IPS-18c (cell line): ENCODE measurements around the gene CLUH.
"Not testable (repeated sequence)": the region's sequence is repeated elsewhere in the genome, so short reads cannot be mapped to it uniquely, and the experiment has no call there.

Experiments used
- H3K4me3 ChIP-seq: 2 replicates; pipeline ENCODE4 v1.7.0; 2013; ENCODE audit warnings: low read depth, mild to moderate bottlenecking, low read length, moderate library complexity; ENCODE audit not compliant: insufficient read depth
- H3K9me3 ChIP-seq: one replicate; pipeline ENCODE4 v1.6.1; 2013; ENCODE audit warnings: mild to moderate bottlenecking, low read length, moderate library complexity; ENCODE audit not compliant: control insufficient read depth, insufficient read depth

Gene CLUH

DNA sequence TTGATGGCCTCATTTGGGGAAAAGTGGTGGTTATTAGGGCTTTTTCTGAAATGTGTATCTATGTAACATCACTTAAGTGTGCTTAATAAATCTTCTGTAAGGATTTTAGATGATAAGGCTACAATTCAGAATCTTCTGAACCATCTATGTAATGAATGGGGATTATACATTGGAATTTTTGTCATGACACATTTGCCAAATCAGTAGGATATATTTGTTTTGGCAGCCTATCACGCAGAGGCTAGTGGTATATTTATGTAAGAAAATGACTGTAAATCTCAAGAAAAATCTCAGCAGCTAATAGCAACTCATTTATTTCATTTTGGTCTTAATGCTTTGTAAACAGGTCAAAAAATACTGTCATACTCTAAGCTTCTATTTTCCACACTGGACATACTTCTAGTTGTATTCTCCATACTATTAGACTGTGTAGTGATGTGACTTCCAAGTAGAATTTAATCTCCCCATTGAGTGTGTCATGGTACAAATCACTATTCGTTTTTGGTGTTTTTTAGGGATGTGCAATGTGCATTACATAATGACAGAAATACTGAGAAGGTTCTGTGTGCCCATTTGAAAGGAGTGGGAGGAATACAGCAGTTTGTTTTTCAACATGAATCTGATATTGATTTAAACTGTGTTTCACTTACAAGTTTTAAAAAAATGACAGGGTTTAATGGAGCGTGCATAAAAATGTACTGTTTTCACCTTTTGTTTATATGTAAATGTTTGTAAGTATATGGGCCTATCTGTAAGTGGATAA, 29.2 kb downstream of the CLUH start:
- Histone ChIP-seq H3K9me3 (no peaks in the 10 kb centered on the region), H3K4me3 (no peak overlapping the region)

DNA sequence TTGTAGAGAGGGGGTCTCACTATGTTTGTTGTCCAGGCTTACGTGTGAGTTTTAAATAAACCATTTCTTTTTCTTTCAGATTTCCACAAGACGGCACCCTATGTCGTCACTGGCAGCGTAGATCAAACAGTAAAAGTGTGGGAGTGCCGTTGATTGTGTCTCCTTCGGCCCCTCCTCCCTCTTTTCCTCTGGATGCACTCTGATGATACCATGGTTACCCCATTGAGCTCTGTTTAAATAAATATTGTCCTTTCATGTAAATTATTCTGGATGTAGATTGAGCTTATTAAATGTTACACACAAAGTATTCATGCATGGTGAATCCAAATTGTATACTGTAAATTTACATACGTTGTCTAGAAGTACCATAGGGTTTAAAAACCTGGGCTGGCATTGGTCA, 29.9 kb downstream of the CLUH start:
- H3K4me3 ChIP-seq: no peak overlapping the region
- H3K9me3 ChIP-seq: no peaks in the 10 kb centered on the region

DNA sequence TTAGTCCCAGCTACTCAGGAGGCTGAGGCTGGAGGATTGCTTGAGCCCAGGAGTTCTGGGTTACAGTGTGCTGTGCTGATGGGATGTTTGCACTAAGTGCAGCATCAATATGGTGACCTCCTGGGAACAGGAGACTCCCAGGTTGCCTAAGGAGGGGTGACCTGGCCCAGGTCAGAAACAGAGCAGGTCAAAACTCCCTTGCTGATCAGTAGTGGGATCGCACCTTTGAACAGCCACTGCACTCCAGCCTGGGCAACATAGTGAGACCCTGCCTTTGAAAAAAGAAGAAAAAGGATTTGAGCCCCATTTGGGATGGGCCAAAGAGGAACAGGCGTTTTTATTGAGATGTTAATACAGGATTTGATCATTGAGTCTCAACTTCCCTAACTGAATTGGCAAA, 30.6 kb downstream of the CLUH start:
- Histone ChIP-seq H3K4me3 (no peak overlapping the region), H3K9me3 (no peaks in the 10 kb centered on the region)

DNA sequence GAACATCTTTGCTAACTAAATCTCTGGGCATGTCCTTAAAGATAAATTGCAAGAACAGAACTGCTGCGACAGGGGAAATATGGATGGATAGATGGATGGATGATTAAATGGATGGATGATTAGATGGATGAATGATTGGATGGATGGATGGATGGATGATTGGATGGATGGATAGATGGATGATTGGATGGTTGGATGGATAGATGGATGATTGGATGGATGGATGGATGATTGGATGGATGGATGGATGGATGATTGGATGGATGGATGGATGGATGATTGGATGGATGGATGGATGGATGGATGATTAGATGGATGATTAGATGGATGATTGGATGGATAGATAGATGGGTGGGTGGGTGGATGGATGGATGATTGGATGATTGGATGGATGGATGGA, 32.3 kb downstream of the CLUH start:
- H3K9me3 ChIP-seq, H3K4me3 ChIP-seq: not testable (repeated sequence)

DNA sequence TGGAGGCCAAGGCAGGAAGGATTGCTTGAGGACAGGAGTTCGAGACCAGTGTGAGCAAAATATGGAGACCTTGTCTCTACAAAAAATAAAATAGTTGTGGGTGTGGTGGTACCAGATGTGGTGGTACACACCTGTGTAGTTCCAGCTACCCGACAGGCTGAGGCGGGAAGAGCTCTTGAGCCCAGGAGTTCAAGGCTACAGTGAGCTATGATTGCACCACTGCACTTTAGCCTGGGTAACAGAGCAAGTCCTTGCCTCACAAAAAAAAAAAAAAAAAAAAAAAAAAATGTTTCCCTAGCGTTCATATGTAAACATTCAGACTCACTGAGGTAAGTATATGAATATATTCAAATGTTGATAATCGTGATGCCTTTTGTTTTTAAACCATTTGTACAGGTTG, 39.5 kb downstream of the CLUH start:
- H3K9me3 ChIP-seq: no peaks in the 10 kb centered on the region
- H3K4me3 ChIP-seq: no peak overlapping the region

DNA sequence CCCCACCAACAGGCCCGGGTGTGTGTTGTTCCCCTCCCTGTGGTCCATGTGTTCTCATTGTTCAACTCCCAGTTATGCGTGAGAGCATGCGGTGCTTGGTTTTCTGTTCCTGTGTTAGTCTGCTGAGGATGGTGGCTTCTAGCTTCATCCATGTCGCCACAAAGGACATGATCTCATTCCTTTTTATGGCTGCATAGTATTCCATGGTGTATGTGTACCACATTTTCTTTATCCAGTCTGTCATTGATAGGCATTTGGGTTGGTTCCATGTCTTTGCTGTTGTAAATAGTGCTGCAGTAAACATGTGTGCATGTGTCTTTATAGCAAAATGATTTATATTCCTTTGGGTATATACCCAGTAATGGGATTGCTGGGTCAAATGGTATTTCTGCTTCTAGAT, 51.2 kb downstream of the CLUH start:
- not testable (repeated sequence) for H3K4me3 ChIP-seq, H3K9me3 ChIP-seq

DNA sequence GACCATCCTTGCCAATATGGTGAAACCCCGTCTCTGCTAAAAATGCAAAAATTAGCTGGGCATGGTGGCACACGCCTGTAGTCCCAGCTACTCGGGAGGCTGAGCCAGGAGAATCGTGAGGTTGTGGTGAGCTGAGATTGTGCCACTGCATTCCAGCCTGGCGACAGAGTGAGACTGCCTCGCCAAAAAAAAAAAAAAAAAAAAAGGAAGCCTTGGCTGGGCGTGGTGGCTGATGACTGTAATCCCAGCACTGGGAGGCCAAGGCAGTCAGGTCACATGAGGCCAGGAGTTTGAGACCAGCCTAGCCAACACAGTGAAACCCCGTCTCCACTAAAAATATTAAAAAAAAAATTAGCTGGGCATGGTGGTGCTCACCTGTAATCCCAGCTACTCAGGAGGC, 52.2 kb downstream of the CLUH start:
- not testable (repeated sequence) for H3K9me3 ChIP-seq, H3K4me3 ChIP-seq

DNA sequence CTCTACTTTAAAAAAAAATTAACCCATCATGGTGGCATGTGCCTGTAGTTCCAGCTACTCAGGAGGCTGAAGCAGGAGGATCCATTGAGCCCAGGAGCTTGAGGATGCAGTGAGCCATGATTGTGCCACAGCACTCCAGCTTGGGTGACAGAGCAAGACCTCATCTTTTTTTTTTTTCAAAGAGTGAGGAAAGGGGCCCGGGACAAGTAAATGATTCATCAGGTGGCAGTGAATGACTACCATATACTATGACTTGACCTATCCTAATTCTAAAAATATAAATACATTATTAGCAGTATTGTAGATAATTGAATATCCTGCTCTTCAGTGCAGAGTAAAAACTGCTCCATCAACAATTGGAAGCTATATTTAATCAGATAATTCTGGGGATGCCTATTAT, 55.3 kb downstream of the CLUH start:
- Histone ChIP-seq H3K9me3 (no peaks in the 10 kb centered on the region), H3K4me3 (no peak overlapping the region)

DNA sequence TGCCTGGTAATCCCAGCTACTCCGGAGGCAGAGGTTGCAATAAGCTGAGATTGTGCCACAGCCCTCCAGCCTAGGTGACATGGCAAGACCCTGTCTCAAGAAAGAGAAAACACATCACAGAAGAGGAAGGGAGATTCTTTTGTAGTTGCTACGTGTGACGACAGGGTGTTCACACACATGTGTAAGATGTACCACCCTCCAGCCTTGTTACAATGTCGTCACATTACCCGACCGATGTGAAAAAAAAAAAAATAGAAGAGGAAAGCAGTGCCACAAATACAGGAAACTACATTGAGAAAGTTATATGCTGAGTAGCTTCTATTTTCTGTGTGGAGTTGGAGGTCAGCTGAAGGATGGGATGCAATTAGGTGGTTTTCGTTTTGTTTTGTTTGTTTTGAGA, 56.0 kb downstream of the CLUH start:
- no peak overlapping the region for H3K4me3 ChIP-seq

DNA sequence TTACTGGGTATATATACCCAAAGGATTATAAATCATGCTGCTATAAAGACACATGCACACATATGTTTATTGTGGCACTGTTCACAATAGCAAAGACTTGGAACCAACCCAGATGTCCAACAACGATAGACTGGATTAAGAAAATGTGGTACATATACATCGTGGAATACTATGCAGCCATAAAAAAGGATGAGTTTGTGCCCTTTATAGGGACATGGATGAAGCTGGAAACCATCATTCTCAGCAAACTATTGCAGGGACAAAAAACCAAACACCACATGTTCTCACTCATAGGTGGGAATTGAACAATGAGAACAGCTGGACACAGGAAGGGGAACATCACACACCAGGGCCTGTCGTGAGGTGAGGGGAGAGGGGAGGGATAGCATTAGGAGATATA, 58.7 kb downstream of the CLUH start:
- not testable (repeated sequence) for H3K4me3 ChIP-seq, H3K9me3 ChIP-seq

More for the DNA sequence above, 56.0 kb downstream of the CLUH start:
- no peaks in the 10 kb centered on the region for H3K9me3 ChIP-seq

DNA sequence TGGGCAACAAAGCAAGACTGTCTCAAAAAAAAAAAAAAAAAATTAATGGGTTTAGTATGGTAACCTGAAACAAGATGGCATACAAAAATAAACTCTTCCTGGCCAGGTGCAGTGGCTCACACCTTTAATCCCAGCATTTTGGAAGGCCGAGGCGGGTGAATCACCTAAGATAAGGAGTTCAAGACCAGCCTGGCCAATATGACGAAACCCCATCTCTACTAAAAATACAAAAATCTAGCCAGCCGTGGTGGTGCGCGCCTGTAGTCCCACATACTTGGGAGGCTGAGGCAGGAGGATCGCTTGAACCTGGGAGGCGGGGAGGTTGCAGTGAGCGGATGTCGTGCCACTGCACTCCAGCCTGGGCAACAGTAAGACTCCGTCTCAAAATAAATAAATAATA, 62.4 kb downstream of the CLUH start:
- no peak overlapping the region for H3K4me3 ChIP-seq
- no peaks in the 10 kb centered on the region for H3K9me3 ChIP-seq

DNA sequence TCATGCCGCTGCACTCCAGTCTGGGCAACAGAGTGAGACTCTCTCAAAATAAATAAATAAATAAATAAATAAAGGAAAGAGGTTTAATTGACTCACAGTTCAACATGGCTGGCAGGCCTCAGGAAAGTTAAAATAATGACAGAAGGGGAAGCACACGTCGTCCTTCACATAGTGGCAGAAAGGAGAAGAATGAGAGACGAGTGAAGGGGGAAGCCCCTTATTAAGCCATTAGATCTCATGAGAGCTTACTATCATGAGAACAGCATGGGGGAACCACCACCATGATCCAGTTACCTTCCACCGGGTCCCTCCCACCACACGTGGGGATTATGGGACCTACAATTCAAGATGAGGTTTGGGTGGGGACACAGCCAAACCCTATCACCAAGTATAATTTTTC, 63.6 kb downstream of the CLUH start:
- Histone ChIP-seq H3K9me3 (no peaks in the 10 kb centered on the region), H3K4me3 (no peak overlapping the region)

DNA sequence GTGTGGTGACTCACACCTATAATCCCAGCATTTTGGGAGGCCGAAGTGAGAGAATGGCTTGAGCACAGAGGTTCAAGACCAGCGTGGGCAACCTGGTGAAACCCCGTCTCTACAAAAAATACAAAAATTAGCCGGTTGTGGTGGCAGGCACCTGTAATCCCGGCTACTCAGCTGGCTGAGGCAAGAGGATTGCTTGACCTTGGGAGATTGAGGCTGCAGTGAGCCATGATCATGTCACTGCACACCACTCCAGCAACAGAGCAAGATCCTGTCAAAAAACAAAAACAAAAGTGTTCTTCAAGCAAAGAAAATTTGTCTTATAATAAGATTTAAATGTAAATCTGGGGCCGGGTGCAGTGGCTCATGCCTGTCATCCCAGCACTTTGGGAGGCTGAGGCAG, 66.6 kb downstream of the CLUH start:
- Histone ChIP-seq H3K4me3 (no peak overlapping the region), H3K9me3 (no peaks in the 10 kb centered on the region)
